Activated CD4-positive, alpha-beta T cell treated with anti-CD3 and anti-CD28 coated beads for 4 hours (primary cell): Measurements from ENCODE around the gene SAMD8.
A peak's percentile ranks its signal among the peaks of the same experiment; 100 is the strongest.

Experiments used
- DNase-seq, 2 donors: peaks; one replicate each; pipeline ENCODE4 v3.0.0-alpha.2; 2020

SAMD8 gene

DNA sequence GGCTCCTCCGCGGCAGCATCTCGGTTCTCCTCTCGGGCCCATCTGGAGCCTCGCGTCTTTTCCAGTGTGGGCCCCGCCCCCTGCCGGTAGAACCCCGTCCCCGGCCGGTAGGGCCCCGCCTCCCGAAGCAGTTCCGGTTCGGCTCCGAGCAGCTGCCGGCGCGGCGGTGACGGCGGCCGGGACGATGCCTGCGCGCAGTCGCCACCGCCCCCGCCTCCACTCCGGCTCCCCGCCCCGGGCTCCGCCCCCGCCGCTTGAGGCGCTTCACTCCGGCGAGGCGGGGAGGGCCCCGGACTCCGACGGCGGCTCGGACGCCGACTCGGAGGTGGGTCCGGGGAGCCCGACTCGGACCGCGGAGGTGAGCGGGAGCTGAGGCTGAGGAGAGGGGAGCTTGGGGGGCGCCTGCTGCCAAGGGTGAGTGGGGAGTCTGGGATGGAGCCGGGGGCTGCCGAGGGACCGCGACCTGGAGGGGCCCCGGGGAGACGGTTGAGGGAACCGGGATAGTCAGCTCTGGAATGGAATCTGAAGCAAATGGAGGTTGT lies at the start of gene SAMD8:
SAMD8 (plus strand) TSS at position 292 of the 542 bp plus-strand sequence. CDS start 38,873 bp downstream, outside the sequence.
- DNase-seq: peak; percentile 93 to 96

GRCh38 chr10:75061709-75062505 lies 49.5 kb upstream of the SAMD8 start:
- no peak for DNase-seq

DNA sequence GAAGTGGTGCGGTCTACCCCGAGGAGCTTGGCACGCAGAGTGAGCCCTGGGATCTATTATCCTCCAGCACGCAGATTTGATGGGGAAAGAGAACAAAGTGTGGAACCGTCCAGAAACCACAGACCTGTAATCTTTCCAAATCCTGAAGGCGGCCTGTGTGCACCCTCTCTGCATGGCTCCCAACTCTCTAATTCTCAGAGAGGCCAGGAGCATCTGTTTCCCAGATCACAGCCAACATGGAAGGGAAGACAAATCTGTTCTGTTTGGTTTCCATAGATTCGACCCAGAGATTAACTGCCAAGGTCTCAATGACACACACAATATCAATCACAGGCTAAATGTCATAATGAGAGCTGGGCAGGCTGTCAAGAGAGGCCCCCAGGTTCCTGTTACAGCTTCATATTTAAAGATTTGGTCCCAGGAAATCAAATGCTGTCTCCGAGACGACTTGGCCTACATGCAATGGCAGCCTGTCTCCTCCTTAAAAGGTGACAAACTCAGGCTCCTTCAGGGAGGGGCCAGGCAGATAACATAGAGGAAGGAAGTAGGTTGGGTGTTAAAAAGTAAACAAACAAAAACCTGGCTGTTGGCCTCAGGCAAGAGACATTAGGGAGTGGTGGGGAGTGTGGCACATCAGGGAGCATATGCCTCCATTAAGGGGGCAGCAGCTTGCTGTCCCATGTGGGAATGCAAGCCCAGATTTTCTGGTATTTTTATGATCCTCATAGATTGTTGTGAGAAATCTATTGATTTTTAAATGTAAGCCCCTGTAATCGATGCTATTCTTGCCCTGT lies 48.8 kb upstream of the SAMD8 start:
- DNase-seq: no peak

- DNase-seq: no peak
Observed at GRCh38 chr10:75063461-75064230, 47.8 kb upstream of the SAMD8 start.

DNA sequence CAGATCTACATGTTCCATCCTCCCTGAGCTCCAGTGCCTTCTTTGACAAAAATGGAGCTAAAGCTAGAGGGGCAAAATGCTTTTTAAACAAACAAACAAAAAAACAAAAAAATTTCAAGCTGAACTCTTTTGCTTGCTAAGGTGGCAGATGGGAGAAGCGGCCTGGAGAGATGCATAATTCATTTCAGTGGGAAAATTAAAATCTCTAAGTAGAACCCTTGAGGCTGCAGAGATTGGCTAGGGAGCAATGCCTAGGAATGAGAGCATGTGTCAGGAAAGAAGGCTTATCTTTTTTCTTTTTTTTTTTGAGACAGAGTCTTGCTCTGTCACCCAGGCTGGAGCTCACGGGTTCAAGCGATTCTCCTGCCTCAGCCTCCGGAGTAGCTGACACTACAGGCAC lies 46.4 kb upstream of the SAMD8 start:
- no peak for DNase-seq

GRCh38 chr10:75066271-75066670 lies 45.2 kb upstream of the SAMD8 start:
- no peak for DNase-seq

GRCh38 chr10:75067272-75067671 lies 44.2 kb upstream of the SAMD8 start:
- no peak for DNase-seq

DNA sequence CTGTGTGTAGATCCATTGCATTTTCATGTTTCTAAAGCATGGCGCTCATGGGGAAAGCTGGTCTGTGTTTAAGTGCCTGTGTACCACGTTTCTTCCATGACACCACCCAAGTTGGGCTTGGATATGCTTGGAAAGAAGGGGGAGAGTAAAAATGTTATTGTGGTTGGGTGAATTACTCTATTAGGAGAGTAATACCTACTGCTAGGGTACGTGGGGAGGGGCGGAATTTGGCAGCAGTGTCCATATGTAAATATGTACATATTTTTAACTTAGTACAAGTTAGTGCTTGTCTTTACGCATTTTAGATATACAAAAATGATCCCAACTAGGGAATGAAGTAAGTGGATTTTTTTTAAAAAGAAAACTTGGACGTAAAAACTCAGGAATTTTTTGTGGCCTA lies 42.9 kb upstream of the SAMD8 start:
- no peak for DNase-seq

- DNase-seq: no peak
Observed at GRCh38 chr10:75070476-75070875, 41.0 kb upstream of the SAMD8 start.

GRCh38 chr10:75070961-75071428 lies 40.5 kb upstream of the SAMD8 start:
- DNase-seq: no peak

GRCh38 chr10:75071756-75072155 lies 39.7 kb upstream of the SAMD8 start:
- no peak for DNase-seq

DNA sequence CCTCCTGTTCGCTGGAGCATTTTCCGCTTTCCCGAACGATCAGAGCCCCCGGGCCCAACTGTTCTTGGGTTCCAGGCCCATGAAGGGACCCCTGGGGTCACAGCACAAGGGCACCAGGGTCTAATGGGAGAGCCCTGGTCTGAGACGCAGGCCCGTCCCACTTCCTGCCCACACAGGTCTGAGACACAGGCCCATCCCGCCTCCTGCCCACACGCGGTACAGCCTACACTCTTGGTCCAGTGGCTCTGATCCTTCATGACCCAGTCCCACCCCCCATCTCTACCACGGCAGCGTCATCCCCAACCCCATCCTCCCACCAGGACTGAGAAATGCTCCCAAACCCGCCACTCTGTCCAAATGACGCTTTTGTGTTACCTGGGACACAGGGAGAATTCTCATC lies 38.7 kb upstream of the SAMD8 start:
- DNase-seq: no peak

DNA sequence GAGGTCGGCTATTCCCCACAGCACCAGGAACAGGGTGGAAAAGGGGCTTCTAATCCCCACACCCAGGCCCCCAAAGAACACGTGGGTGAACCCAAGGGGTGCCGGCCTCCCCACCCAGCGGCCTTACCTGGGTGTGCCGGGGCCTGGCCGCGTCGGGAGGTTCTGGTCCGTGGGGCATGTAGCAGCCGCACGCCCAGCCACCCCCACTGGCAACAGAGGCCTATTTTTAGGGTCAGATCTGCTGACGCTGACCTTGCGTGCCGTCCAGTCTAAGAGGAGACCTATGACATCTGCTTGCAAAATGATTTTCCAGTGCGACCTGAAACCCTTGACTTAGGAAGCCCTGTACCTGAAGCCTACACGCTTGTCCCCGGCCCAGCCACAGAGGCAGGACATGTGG lies 38.0 kb upstream of the SAMD8 start:
- DNase-seq: no peak

GRCh38 chr10:75074711-75075445 lies 36.6 kb upstream of the SAMD8 start:
- DNase-seq: no peak

- DNase-seq: no peak
Observed at GRCh38 chr10:75076348-75076747, 35.1 kb upstream of the SAMD8 start.

- no peak for DNase-seq
Observed at GRCh38 chr10:75079436-75080083, 31.9 kb upstream of the SAMD8 start.

DNA sequence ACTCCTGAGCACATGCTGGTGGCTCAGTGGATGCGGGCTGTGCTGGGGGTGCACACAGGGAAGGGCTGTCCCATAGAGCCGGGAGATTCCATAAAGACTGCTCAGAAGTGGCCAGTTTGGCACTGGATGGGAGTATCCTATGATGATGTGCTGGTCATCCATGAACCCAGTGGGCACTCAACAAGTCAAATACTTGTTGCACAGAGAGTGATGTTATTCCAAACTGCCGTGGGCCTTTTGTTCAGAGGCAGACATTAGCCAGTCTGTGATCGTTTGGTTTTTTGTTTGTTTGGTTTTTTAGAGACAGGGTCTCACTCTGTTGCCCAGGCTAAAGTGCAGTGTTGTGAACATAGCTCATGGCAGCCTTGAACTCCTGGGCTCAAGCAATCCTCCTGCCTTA lies 30.9 kb upstream of the SAMD8 start:
- no peak for DNase-seq

DNA sequence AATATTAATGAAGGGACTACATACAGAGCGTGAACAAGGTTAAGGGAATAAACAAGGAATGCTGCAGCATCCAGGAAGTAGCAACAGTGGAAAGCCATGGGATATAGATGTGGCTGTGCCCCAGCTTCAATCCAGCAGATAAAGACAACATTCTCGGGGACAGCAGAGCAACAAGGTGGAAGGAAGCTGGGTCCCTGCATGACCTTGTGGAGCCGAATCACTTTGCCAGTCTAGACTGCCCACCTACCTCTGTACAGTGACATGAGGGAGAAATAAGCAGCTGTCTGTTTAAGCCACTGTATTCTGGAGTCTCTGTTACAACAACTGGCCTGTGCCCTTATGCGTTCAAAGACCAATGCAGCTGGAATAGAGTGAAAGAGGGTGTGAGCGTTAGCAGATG lies 30.1 kb upstream of the SAMD8 start:
- DNase-seq: no peak

GRCh38 chr10:75083972-75084833 lies 27.3 kb upstream of the SAMD8 start:
- no peak for DNase-seq

DNA sequence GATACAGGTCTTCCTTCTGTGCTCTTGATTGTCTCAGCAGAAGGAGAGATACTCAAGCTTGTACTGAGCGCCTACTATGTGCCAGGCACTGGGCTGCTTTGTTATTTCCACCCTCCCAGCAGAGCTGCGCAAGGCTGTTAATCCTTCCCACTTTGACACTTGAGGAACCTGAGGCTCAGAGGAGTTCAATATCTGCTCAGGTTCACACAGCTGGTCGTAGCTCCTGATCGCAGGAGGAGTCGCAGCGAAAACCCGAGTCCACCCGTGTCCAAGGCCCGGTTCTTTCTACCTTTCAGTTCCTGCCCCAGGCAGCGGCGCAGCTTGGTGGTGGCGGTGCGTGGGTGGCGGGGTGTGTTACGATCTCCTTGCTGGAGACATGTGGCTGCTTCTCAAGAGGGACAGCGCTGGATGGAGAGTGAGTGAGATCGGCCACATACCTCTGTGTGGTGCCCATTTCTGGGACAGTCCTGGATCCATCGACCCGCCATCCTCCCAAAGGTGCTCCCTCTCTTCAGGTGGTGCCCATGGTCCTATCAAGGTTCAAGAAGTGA lies 26.5 kb upstream of the SAMD8 start:
- no peak for DNase-seq
